ENCODE data around the gene PLK5.

DNA sequence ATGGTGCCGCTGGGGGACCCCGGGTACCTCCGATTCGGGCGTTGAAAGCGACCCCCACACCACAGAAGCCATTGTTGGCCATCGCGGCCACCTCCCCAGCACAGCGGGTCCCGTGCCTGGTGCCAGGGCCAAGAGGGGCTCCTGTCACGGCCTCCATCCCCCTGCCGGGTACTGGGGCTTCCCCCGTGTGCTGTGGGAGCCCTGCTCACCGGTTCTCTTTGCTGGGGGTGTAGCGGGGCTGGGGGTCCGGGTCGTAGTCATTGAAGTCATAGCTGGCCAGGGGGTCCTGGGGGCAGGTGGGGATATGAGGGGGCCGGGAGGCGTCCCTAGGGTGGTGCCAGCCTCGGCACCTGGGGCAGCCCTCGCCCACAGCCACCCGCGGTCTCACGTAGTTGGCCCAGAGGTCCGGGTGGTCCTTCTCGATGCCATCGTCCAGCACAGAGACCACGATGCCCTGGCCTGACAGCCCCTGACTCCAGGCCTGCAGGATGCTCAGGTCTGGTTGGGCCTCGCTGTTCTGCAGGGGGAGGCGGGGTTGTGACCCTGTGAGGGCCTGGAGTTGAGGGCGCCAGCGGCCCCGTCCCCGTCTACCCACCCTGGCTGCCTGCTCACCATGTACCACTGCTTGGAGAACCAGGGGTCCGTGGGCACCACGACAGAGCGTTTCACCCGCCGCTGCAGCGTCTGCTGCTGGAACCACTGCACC is 36.1 kb upstream of the PLK5 start:
- TF ChIP-seq POLR2AphosphoS5 (IDR thresholded peaks at IDR 0.05; ENCODE audit: low read depth, low read length) (no peak), POLR2A (IDR thresholded peaks at IDR 0.05; ENCODE audit: low read depth, low read length) (no peak), TAF1 (IDR thresholded peaks at IDR 0.05; ENCODE audit: borderline replicate concordance, low read depth, low read length) (no peak)
